ENCODE data around the gene EPS15.

The EPS15 gene

GRCh38 chr1:51344602-51345299 is 174.3 kb downstream of the EPS15 start:
- DNase-seq (ENCODE audit: low spot score) = no peak
- Histone ChIP-seq H3K4me3 (peak overlapping the region; percentile 56), H3K27ac (no peak overlapping the region)
- TF ChIP-seq, protein P1, sequence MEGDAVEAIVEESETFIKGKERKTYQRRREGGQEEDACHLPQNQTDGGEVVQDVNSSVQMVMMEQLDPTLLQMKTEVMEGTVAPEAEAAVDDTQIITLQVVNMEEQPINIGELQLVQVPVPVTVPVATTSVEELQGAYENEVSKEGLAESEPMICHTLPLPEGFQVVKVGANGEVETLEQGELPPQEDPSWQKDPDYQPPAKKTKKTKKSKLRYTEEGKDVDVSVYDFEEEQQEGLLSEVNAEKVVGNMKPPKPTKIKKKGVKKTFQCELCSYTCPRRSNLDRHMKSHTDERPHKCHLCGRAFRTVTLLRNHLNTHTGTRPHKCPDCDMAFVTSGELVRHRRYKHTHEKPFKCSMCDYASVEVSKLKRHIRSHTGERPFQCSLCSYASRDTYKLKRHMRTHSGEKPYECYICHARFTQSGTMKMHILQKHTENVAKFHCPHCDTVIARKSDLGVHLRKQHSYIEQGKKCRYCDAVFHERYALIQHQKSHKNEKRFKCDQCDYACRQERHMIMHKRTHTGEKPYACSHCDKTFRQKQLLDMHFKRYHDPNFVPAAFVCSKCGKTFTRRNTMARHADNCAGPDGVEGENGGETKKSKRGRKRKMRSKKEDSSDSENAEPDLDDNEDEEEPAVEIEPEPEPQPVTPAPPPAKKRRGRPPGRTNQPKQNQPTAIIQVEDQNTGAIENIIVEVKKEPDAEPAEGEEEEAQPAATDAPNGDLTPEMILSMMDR (IDR thresholded peaks at IDR 0.05) = no peak

GRCh38 chr1:51344276-51344601 is 174.8 kb downstream of the EPS15 start:
- no peak for DNase-seq (ENCODE audit: low spot score)
- H3K4me3 ChIP-seq = no peak overlapping the region
- TF ChIP-seq, protein P1 (IDR thresholded peaks at IDR 0.05) = no peak
- H3K27ac ChIP-seq = no peak overlapping the region

- H3K27ac ChIP-seq = no peak overlapping the region
- H3K4me3 ChIP-seq = no peak overlapping the region
- no peak for DNase-seq (ENCODE audit: low spot score)
- TF ChIP-seq, protein P1 (IDR thresholded peaks at IDR 0.05) = no peak
Observed at GRCh38 chr1:51343624-51344023, 175.4 kb downstream of the EPS15 start.

DNA sequence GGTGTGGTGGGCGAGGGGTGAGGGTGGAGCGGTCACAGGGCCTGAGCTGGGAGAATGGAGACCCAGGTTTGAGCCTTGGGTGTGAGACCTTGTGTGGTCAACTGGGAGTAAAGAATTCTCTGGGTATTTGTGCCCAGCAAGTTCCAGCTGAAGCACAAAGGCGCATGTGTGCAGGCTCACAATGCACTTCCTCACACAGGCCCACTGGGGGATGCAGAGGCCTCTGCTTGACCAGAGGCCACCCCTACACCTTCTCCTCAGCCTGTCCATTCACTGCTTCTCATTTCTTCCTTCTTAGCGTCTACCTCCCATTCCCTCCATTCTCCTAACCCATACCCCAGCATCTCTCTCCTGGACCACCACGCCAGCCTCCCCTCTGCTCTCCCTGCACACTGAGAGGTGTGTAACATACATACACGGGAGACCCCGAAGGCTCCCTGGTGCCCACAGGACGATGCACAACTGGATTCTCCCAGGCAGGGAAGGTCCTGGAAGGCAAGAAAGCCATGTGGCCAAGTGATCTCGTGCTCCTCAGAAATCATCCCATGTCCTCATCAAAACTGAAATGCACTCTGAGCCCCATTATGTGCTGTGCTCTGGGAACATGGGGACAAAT is 176.4 kb downstream of the EPS15 start:
- Histone ChIP-seq H3K4me3 (no peak overlapping the region), H3K27ac (no peak overlapping the region)
- TF ChIP-seq, protein P1 (IDR thresholded peaks at IDR 0.05) = no peak
- DNase-seq (ENCODE audit: low spot score) = no peak

DNA sequence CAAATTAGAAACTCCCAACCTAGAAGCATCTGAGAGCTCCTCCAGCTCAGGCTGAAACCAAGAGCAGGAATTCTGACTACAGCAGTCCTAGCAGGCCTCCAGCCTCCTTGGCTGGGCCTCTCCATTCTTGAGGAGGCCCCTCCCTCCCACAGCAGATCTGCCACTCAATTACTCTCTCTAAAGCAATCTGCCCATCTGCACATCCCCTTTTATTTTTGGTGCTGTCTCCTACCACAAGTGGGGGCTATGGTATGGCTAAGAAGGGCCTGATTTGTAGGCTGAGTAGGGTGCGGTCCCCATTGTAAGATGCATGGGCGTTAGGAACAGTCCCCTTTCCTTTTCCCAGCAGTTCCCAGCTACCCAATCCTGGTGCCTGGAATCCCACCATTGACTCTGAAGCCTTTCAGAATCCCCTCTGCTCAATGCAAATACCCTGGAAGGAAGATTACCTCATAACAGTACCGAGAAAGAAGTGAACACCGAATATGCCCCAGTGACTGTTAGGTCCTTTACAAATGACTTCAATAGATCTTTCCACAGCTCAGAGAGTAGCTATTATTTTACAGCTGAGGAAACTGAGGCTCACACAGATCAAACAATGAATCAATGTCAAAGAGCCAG is 177.1 kb downstream of the EPS15 start:
- Histone ChIP-seq H3K27ac (no peak overlapping the region), H3K4me3 (no peak overlapping the region)
- DNase-seq (ENCODE audit: low spot score) = no peak
- TF ChIP-seq, protein P1 (IDR thresholded peaks at IDR 0.05) = no peak

- H3K4me3 ChIP-seq = no peak overlapping the region
- no peak overlapping the region for H3K27ac ChIP-seq
- TF ChIP-seq, protein P1 (IDR thresholded peaks at IDR 0.05) = no peak
- no peak for DNase-seq (ENCODE audit: low spot score)
Observed at GRCh38 chr1:51340380-51340779, 178.7 kb downstream of the EPS15 start.

- no peak overlapping the region for H3K4me3 ChIP-seq
- TF ChIP-seq, protein P1 (IDR thresholded peaks at IDR 0.05) = no peak
Observed at GRCh38 chr1:51336711-51337110, 182.4 kb downstream of the EPS15 start.

More at GRCh38 chr1:51336711-51337110, 182.4 kb downstream of the EPS15 start:
- no peak overlapping the region for H3K27ac ChIP-seq
- no peak for DNase-seq (ENCODE audit: low spot score)

Measured in coronary artery (tissue), 2 donors.